Activated T-helper 1 cell treated with anti-CD3 and anti-CD28 coated beads, Interleukin-2, amount 50 U/mL, for 16 hours (primary cell): ENCODE data around the gene COP1.

Source experiments
- DNase-seq, 2 donors: peaks; one replicate each; pipeline ENCODE4 v3.0.0-alpha.2; 2020; ENCODE audit warnings: low read depth in 1 of 2, low spot score in 1 of 2

COP1 gene

DNA sequence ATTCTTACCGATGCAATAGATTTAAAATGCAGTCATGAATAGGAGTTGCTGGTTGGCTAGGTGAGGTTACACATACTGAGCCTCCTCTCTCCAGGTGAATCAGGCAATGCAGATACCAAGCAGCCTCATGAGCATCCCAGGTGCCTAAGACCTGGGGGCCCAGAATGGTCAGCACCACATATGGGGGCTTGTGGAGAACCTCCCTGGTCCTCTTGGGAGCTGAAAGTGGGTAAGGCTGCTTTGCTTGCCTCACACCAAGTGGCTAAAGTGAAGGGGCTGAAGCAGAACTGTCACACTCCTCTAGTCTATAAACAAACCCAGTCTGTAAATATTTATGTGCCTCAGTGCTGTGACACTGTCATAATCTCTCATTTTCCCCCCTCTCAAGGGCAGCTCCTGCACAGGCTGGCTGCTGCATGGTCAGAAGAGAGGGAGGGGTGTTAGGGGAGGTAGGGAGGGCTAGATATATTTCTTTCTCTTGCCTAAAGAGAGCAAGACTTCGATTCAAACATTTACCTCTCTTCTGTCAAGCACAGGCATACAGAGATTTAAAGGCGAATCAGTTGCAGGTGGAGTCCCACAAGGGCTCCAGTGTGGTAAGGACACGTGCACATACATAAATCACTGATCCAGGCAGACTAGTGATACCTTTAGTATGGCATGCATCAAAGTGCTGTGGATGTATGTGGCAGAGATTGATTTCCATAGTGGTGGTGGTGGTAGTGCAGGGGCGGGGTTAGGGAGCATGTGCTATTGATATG lies 305.8 kb downstream of the COP1 start:
- no peak for DNase-seq

DNA sequence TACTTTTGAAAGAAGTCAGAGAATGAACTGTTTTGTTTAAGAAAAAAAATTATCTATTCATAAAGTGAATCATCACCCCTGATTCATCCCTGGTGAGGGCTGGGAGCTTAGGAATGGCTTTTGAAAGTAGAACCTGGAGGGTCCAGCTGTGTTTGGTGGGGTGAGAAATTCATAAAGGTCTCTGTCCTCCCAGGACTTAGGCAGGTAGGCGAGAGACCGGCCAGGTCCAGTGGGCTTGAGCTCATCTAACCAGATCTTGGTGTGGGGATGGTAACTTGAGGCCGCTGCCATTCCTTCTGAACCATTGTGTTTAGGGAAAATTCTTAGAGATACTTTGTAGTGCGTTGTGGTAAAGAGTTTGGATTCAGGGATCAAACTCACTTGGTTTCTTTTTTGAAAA lies 306.9 kb downstream of the COP1 start:
- DNase-seq = no peak

DNA sequence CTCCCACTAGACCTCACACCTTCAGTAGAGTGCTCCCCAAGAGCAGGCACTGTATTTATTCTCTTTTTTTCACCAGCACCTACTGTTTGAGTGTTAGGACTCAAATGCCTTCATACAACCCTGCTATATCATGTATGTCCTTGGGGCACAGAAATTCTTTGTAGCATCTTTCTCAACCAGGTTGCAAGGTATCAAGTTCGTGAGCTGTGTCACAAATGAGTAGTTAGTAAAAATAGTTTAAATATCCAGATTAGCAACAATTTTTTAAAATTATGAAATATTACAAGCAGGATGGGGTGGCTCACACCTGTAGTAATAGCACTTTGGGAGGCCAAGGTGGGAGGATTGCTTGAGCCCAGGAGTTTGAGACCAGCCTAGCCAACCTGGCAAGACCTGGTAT lies 311.1 kb downstream of the COP1 start:
- no peak for DNase-seq
